ENCODE measurements around the gene NXT1.

DNA sequence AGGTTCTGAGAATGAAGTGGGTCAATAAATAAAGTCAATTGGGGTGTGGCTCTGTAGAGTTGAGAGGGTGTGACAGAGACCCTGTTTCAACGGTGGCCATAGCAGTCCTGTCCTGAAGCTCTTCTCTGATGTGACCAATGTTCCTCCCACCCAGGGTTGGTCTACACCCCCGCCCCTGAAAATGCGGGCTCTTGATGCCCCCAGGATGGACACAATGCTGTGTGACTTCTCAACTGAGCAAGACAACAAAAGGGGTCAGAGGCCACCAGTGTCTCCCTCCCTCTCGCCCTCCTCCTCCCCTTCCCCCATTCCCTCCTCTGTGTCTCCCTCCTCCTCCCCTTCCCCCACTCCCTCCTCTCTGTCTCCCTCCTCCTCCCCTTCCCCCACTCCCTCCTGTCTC, 41.7 kb upstream of the NXT1 start:
- TF ChIP-seq CTCF (IDR thresholded peaks at IDR 0.05): no peak
- TF ChIP-seq POLR2A (IDR thresholded peaks at IDR 0.05): no peak

Data from transverse colon (tissue), 3 donors.